HepG2 (cell line): ENCODE measurements around the gene CTSW. TPM values are rescaled to one million over a fixed set of nuclear protein-coding genes. Genes with fewer than 3 reads are reported as not detected.

ENCODE experiments used
- AHDC1 ChIP-seq: sonication (generic); formaldehyde crosslinking; IDR thresholded peaks from 2 replicates; pipeline ENCODE4 v1.5.1; 2020; ENCODE audit warnings: mild to moderate bottlenecking, missing genetic modification reagents, borderline replicate concordance
- POLR2A ChIP-seq, 2 experiments: IDR thresholded peaks; 2 replicates each; pipeline ENCODE4 v1.6.1; 2011; ENCODE audit warnings: low read depth in 2 of 2, low read length in 2 of 2, mild to moderate bottlenecking in 1 of 2, moderate library complexity in 1 of 2; ENCODE audit not compliant: insufficient read depth in 1 of 2
- STAG1 ChIP-seq: sonication (generic); formaldehyde crosslinking; IDR thresholded peaks from 2 replicates; pipeline ENCODE4 v1.4.0; 2020; ENCODE audit warnings: missing genetic modification reagents
- ZBTB44 ChIP-seq: sonication (generic); formaldehyde crosslinking; IDR thresholded peaks from 2 replicates; pipeline ENCODE4 v1.4.0; 2020; ENCODE audit warnings: missing genetic modification reagents
- polyA plus RNA-seq, 8 experiments: library from polyadenylated mRNA; depleted of rRNA in 3 of 8; stranded (reverse) in 7 of 8; unstranded in 1 of 8; fragments of >200 nt; fragmentation: Illumina TruSeq in 4 of 8; extraction: Trizol in 4 of 8; gene quantifications; 2 replicates each; pipeline versions ENCODE4 v1.2.1 to v1.2.3, GENCODE V29; 2011 to 2016; ENCODE audit warnings: low read depth in 4 of 8, missing spikeins in 1 of 8, mixed read lengths in 1 of 8; ENCODE audit not compliant: insufficient read depth in 1 of 8
- total RNA-seq, 5 experiments: library from RNA; depleted of rRNA; stranded (reverse); fragments of >200 nt; fragmentation: Illumina TruSeq; extraction: Trizol; gene quantifications; 2 replicates each; pipeline ENCODE4 v1.2.3, GENCODE V29; 2016; ENCODE audit warnings: low read depth in 1 of 5

The CTSW gene
- total and polyA plus RNA-seq, 2 of the 13 experiments (the other 11 are each of a cell fraction or from before 2014, with no cell fraction given) = 0.09 TPM; not detected in 1

GRCh38 chr11:65872586-65873317 lies 6.9 kb upstream of the CTSW start, which contains the start of gene EFEMP2 (continued):
- TF ChIP-seq AHDC1 (0 out of 2 replicates have a peak, but pooled peaks have one; percentile 30), POLR2A (IDR thresholded peaks at IDR 0.05; ENCODE audit: insufficient read depth in 1 of 2, low read depth in 2 of 2, low read length in 2 of 2) (0 out of 4 replicates have a peak, but pooled peaks of 1 of the 2 experiments have one; percentile 37), ZBTB44 (CRISPR knock-in tag) (no peak), STAG1 (CRISPR knock-in tag) (no peak)
